HG03442 (cell line): ENCODE results near the gene LRRC59.

Experiments used
- ATAC-seq: cut with Tn5 transposase; IDR thresholded peaks from one replicate; pipeline ENCODE4 v1.9.1; 2021; ENCODE audit warnings: mild to moderate bottlenecking, moderate library complexity; ENCODE audit not compliant: unreplicated experiment

LRRC59 gene

DNA sequence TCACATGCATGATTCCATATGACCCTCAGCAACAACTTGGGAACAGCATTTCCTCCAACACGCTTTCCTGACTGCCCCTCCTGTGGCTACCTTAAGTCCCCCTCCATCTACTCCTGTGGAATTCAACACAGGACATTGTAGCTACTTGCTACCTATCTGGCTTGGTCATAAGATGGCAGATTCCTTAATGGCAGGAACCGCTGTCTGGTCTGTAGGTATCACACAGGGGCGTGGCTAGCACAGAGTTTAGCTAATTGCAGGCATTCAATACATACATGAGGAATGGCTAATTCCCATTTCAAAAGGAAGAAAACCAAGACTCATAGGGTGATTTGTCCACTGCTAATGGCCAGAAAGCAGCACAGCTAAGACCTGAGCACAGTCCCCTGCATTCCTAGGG lies 8.6 kb downstream of the LRRC59 start:
- ATAC-seq: no peak

DNA sequence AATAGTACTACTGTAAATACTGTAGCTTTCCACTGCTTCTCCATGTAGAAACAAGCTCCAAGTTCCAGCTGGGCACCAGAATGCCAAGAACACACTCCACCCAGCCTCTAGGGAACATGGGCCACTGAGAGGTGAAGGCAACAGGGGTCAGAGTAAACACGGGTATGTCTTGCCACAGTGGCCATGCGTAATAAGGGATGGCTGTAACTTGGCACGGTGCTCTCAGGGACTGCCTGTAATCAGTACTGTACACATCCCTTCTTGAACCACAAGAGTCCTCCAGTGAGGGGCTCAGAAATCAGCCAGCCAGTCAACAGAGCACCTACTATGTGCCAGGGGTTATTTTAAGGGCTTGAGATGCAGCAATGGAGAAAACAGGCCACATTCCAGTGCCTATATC lies 10.8 kb downstream of the LRRC59 start:
- no peak for ATAC-seq

DNA sequence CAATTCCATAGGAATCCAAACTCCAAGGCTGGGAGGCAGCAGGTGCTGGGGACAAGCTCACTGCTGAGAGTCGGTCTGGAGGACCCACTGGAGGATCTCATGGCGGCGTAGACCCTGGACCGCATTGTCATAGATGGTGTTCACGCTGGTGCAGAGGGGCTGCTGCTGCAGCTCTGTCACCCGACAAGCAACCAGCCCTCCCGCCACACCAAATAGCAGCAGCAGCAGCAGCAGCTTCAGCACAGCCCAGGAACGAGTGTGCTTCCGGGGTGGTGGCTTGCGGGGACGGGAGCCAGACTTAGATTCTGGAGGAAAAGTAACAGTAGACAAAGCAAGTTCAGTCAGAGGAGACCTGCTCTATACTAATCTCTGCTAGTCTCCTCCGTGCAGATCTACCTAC lies 14.4 kb downstream of the LRRC59 start:
- ATAC-seq: no peak

- ATAC-seq: no peak
Measured at GRCh38 chr17:50381920-50382319, 15.4 kb downstream of the LRRC59 start.

DNA sequence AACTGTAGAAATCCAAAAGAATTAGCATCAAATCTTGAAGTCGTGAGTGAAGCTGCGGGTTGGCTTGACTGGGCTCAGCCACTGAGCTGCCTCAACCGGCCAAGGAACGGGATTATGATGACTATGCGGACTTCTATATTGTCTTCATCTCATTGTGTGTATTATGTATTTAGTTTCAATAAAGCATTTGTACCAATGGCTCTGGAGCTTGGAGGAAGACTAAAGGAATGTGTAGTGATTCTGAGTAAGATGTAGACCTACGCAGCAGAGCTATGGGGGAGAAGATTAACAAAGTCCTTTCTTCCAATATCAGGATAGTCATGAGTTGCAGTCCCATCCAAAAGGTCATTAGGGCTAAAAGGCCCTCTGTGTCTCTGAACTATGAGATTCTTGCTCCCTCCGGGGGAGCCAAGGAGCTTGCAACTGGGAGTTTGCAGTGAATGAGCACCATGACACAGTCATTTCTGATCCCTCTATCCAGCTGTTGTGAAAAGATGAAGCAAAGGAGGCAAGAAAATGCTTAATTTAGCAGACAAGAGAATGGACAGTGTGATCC lies 16.0 kb downstream of the LRRC59 start:
- no peak for ATAC-seq

GRCh38 chr17:50380369-50381259 lies 16.7 kb downstream of the LRRC59 start:
- ATAC-seq: no peak

GRCh38 chr17:50379351-50380132 lies 17.8 kb downstream of the LRRC59 start:
- ATAC-seq: no peak

DNA sequence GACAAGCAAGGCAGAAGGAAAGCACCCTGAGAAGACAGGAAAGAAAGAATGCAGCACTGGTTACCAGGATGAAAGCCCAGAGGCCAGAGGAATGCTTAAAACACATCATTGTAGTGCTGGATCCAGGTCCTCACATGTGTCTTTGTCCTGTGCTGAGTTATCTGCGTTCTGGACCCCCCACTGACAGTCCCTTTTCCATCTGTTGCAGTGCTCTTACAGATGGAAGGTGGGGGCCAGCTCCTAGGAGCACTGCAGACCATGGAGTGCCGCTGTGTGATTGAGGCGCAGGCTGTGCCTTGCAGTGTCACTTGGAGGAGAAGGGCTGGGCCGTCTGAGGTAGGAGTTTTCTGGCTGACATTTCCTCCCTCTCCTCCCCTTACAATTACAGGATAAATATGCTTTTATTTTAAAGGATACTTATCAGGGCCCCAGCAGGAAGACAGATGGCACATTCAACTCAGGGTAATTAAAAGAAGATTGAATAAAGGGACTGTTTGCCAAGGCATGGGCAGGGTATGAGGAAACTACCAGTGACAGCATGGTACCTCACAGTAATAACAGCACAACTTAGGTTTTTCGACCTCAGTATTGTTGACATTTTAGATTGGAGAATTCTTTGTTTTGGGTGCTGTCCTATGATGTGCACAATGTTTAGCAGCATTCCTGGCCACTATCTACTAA lies 21.3 kb downstream of the LRRC59 start:
- ATAC-seq: no peak

- no peak for ATAC-seq
Measured at GRCh38 chr17:50373705-50374104, 23.6 kb downstream of the LRRC59 start.

DNA sequence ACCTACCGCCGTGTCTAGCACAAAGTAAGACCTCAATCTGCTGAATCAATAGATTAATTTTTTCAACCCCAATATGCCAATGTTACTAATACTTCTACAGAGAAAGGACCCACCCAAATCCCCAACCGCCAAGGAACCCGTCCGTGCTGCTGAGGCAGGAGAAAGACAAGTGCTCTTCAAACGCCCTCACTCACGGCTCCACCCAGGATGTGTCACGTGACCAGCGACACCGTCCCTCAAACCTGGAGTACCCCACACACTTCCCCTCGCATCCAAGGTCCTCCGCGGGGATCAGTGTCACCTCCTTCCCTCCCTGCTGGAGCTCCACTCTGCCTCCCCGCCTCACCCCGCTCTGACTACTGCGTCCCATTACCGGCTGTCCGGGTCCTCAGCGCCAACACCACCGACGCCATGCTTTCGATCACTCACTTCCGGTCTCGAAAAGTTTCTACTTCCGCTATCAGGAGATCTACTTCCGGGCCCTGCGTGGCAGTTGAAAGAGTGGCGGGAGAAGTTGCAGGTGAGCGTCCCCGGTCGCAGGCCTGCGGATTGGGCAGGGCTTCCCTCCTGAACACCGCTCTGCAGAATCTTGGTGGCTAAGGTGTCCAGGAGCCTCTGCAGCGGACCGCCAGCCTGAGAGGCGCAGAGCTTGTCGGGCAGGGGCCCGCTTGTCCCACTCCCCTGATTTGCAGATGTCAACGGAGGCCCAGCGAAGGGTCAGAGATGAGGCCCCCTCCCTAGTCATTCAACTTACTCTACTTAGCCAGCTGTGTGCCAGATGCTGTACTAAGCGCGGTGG lies 24.4 kb downstream of the LRRC59 start, which contains the start of the genes EME1 and MRPL27:
Gene EME1, plus strand, starts transcription at position 472 of the 799 bp plus-strand sequence. CDS start 1,980 bp downstream, outside the sequence.
Gene MRPL27, minus strand, starts transcription at position 427 of the 799 bp plus-strand sequence. Its CDS starts 14 bp downstream, at position 413.
- peak; percentile 76 for ATAC-seq

- ATAC-seq: no peak
Measured at GRCh38 chr17:50372222-50372757, 25.0 kb downstream of the LRRC59 start.

DNA sequence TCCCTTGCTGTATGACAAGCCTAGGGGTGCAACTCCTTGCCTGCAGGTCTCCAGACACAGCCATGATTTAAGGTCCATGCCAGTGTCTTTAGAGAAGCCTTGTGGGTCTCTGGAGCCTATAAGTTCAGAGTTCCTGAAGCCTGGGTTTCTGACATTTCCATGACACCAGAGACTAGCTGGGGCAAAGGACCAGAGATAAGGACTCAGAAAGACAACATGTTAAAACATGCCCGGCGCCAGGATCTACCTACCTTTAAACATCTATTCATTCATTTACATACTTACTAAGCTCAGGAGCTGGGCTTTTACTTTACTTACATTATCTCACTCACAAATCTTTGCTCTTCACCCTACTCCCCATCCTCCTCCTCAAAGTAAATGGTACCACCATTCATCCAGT lies 25.8 kb downstream of the LRRC59 start:
- no peak for ATAC-seq

- ATAC-seq: no peak
Measured at GRCh38 chr17:50370052-50370451, 27.3 kb downstream of the LRRC59 start.

GRCh38 chr17:50367401-50367800 lies 29.9 kb downstream of the LRRC59 start:
- ATAC-seq: no peak

DNA sequence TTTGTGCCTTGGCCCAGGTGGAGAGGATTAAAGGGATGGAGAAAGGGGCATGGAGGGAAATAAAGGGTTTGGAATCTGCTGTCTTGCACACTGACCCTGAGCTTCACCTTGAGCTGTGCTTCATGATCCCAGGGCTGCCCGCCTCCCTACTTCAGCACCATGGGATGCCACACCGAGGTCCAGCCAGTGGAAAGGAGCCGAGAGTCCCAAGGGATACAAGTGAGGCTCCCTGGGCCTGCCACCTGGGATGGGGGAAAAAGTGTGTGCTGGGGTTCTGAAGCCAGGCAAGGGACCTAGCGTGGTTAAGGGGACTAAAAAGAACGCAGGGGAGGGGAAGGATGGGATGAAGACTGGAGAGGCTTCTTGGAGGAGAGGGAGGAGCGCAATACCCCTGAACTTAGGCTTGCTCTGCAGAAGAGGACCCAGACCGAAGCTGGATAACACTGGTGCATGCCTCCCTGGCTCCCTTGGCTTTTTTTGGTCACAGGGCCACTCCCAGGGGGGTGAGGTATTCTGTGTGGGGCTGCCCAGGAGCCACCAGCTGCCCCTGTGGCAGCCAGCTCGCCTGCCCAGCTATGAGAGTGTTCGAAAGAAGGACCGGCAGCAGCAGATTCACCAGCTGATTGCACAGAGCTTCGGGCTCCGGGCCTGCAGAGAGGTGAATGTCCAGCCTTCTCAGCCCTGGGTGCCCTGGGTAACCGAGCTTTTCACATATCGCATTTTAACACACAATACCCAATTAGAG lies 31.5 kb downstream of the LRRC59 start:
- no peak for ATAC-seq

- no peak for ATAC-seq
Measured at GRCh38 chr17:50365165-50365564, 32.2 kb downstream of the LRRC59 start.

DNA sequence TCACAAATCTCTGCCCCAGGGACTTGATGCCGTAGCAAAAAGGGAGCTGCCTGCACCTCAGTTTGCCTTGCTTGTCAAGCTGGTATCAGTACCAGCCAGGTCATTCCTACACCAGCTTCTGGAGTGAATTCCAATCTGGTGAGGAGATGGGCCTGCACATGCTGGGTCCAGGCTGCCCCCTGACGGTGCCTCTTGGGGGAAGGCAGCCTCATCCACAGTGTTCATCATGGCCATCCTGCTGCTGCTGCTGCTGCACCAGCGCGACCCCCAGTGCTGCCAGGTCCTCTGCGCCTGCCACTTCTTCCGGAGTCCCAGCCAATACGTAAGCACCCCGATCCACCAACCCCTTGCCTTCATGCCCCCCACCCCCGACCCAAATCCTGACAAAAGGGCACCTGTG lies 32.6 kb downstream of the LRRC59 start:
- no peak for ATAC-seq

DNA sequence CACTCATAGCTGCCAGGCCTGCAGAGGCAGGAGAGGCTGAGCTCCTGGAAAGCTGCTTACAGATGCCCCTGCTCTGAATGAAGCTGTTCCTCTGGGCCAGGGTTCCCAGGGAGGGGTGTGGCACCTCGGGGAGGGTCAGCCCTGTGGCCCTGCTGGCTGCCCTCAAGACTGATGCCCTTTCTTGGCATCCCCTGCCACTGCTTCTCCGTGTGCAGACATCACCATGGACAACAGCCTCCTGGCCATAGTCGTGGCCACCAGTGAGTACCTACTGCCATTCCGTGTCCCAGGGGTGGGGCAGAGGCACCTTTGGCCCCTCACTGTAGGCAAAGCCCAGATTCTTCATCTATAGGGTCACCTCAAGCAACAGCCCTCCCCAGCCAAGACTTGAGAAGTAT lies 33.3 kb downstream of the LRRC59 start:
- no peak for ATAC-seq
